Gastrocnemius medialis (tissue), 4 donors: Measurements from ENCODE around the gene GABRE. TPM values are rescaled to one million over a fixed set of nuclear protein-coding genes. Genes with fewer than 3 reads are reported as not detected.

Source experiments
- ATAC-seq, 2 donors: fragments of 150-250 bp; one replicate each; pipeline ENCODE4 v1.9.1; 2016
- DNase-seq, 2 donors: peaks; one replicate each; pipeline ENCODE4 v3.0.0-alpha.2; 2019
- H3K27ac ChIP-seq, 4 donors: fragments of 200-600 bp; sonication (generic); 1 replicate in 1 of 4; 2 replicates in 3 of 4; pipeline ENCODE4 v1.5.1; 2016 to 2018; ENCODE audit warnings: mild to moderate bottlenecking in 2 of 4, moderate library complexity in 1 of 4
- H3K27me3 ChIP-seq, 3 donors: fragments of 200-600 bp; sonication (generic) in 2 of 3; 1 replicate in 1 of 3; 2 replicates in 2 of 3; pipeline versions ENCODE4 v1.5.1 to v1.6.0; 2016 to 2019; ENCODE audit warnings: mild to moderate bottlenecking in 1 of 3, moderate library complexity in 1 of 3
- H3K36me3 ChIP-seq, 2 donors: fragments of 200-600 bp; sonication (generic) in 1 of 2; one replicate each; pipeline ENCODE4 v1.5.1; 2017 to 2018
- H3K4me1 ChIP-seq, 2 donors: fragments of 200-600 bp; sonication (generic) in 1 of 2; one replicate each; pipeline ENCODE4 v1.5.1; 2016 to 2017; ENCODE audit warnings: mild to moderate bottlenecking in 2 of 2
- H3K4me3 ChIP-seq, 4 donors: fragments of 200-600 bp; sonication (generic) in 3 of 4; 1 replicate in 1 of 4; 2 replicates in 3 of 4; pipeline ENCODE4 v1.5.1; 2016 to 2019; ENCODE audit warnings: mild to moderate bottlenecking in 2 of 4
- H3K9me3 ChIP-seq, 3 donors: fragments of 200-600 bp; sonication (generic) in 2 of 3; 1 replicate in 1 of 3; 2 replicates in 2 of 3; pipeline ENCODE4 v1.5.1; 2016 to 2019
- CTCF ChIP-seq, 5 experiments: fragments of 450-650 bp in 3 of 5; fragments of 200-600 bp in 2 of 5; sonication (generic) in 2 of 5; IDR thresholded peaks in 4 of 5; conservative IDR thresholded peaks in 1 of 5; 1 replicate in 4 of 5; 2 replicates in 1 of 5; pipeline ENCODE4 v1.5.1; 2016 to 2019; ENCODE audit warnings: antibody characterized with exemption in 5 of 5, mild to moderate bottlenecking in 3 of 5, moderate library complexity in 3 of 5
- POLR2A ChIP-seq, 2 donors: fragments of 450-650 bp; IDR thresholded peaks; one replicate each; pipeline ENCODE4 v1.6.1; 2017; ENCODE audit warnings: antibody characterized with exemption in 2 of 2, mild to moderate bottlenecking in 2 of 2, moderate library complexity in 2 of 2
- in situ Hi-C, 4 donors: fragments of 200-750 bp; cut with MboI; loops; one replicate each; pipeline versions ENCODE4 v1.15.0 to v1.8.0; 2017; ENCODE audit warnings: low sequenced_read_pairs in 4 of 4
- intact Hi-C: fragments of 100-400 bp; cut with DNase I; formaldehyde crosslinking; loops from one replicate; pipeline ENCODE4 v1.15.1; 2023; ENCODE audit warnings: low total_unique reads
- microRNA counts, 2 donors: library from miRNA; unstranded; fragments of <30 nt; microRNA quantifications; one replicate each; lab custom pipeline; 2016
- microRNA-seq, 2 donors: library from miRNA; unstranded; fragments of <30 nt; microRNA quantifications; one replicate each; pipeline ENCODE4, GENCODE V29; 2016; ENCODE audit warnings: borderline replicate concordance in 2 of 2
- total RNA-seq, 4 donors: library from RNA; depleted of rRNA; stranded (reverse); fragments of >200 nt; gene quantifications; one replicate each; pipeline versions ENCODE4 v1.1.0 to v1.2.3, GENCODE V29; 2016

Gene GABRE
- total RNA-seq, 4 donors from 2014 or later = 0.26 to 4.8 (median 2.3) TPM

GRCh38 chrX:151912221-151912620 is 62.3 kb downstream of the GABRE start:
- Histone ChIP-seq H3K36me3 (no peaks in the 10 kb centered on the region), H3K9me3 (no peaks in the 10 kb centered on the region), H3K27ac (no peak overlapping the region), H3K27me3 (no peaks in the 10 kb centered on the region), H3K4me1 (no peaks in the 10 kb centered on the region), H3K4me3 (no peak overlapping the region)
- DNase-seq (no peak), ATAC-seq (no peak)
- intact Hi-C loops (no loop called here), in situ Hi-C loops (no loop called here)
- TF ChIP-seq POLR2A (IDR thresholded peaks at IDR 0.05) = no peak
- TF ChIP-seq CTCF (IDR thresholded peaks at IDR 0.05 in 4 of 5, conservative IDR thresholded peaks at IDR 0.05 in 1 of 5) = no peak

GRCh38 chrX:151904989-151905388 is 69.5 kb downstream of the GABRE start:
- TF ChIP-seq CTCF (IDR thresholded peaks at IDR 0.05 in 4 of 5, conservative IDR thresholded peaks at IDR 0.05 in 1 of 5) = no peak
- TF ChIP-seq POLR2A (IDR thresholded peaks at IDR 0.05) = no peak
- intact Hi-C loops (no loop called here), in situ Hi-C loops (no loop called here)
- no peak overlapping the region for H3K27ac ChIP-seq
- no peak for ATAC-seq
- H3K36me3 ChIP-seq = no peaks in the 10 kb centered on the region
- H3K4me1 ChIP-seq = no peaks in the 10 kb centered on the region
- no peaks in the 10 kb centered on the region for H3K27me3 ChIP-seq
- DNase-seq = no peak
- H3K9me3 ChIP-seq = no peaks in the 10 kb centered on the region
- H3K4me3 ChIP-seq = no peak overlapping the region

MicroRNAs within 50 kb of the gene (microRNA counts, 767-probe panel; counts per million panel counts)
- microRNA hsa-miR-224-5p (lab: Ali Mortazavi, UCI) (356 to 448 counts per million in 2 donors), microRNA hsa-miR-452-5p (lab: Ali Mortazavi, UCI) (356 to 448 counts per million in 2 donors)

Small RNAs within 50 kb of the gene (microRNA-seq; reads per million reads assigned to microRNA genes)
- gene MIR224 (87.5 to 113 reads per million in 2 donors), gene MIR452 (46.1 to 66.6 reads per million in 2 donors)

Other genes with a start within 250 kb of the GABRE start
- gene CNGA2, start 239.9 kb downstream of the GABRE start, total RNA-seq = not detected
- gene MAGEA4, start 61.8 kb downstream of the GABRE start, total RNA-seq = not detected
- gene MAGEA10, start 163.9 kb upstream of the GABRE start, total RNA-seq = not detected